PC-9 (cell line): ENCODE measurements around the gene LDHD.

ENCODE experiments used
- EZH2 ChIP-seq: fragments of 200-600 bp; sonication (generic); IDR thresholded peaks from 2 replicates; pipeline ENCODE4 v1.8.0; 2017; ENCODE audit warnings: antibody characterized with exemption, low read depth
- TF ChIP-seq, protein P1 (sequence below): fragments of 200-600 bp; sonication (generic); conservative IDR thresholded peaks from 2 replicates; pipeline ENCODE4 v1.6.1; 2017; ENCODE audit warnings: mixed run types, antibody characterized with exemption, mild to moderate bottlenecking, moderate library complexity

DNA sequence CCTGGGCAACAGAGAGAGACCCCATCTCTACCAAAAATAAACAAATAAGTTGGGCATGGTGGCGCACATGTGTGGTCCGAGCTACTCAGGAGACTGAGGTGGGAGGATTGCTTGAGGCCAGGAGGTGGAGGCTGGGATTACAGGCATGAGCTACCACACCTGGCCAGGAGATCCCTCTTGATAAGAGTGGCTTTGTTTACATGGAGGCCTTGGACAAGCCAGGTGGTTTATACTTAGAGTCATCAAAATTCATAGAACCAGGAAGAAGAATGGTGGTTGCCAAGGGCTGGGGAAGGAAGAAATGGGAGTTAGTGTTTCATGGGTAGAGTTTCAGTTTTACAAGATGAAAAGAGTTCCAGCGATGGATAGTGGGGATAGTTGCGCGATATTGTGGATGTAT lies 22.9 kb upstream of the LDHD start:
- TF ChIP-seq, protein P1, sequence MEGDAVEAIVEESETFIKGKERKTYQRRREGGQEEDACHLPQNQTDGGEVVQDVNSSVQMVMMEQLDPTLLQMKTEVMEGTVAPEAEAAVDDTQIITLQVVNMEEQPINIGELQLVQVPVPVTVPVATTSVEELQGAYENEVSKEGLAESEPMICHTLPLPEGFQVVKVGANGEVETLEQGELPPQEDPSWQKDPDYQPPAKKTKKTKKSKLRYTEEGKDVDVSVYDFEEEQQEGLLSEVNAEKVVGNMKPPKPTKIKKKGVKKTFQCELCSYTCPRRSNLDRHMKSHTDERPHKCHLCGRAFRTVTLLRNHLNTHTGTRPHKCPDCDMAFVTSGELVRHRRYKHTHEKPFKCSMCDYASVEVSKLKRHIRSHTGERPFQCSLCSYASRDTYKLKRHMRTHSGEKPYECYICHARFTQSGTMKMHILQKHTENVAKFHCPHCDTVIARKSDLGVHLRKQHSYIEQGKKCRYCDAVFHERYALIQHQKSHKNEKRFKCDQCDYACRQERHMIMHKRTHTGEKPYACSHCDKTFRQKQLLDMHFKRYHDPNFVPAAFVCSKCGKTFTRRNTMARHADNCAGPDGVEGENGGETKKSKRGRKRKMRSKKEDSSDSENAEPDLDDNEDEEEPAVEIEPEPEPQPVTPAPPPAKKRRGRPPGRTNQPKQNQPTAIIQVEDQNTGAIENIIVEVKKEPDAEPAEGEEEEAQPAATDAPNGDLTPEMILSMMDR = no peak
- no peak for TF ChIP-seq EZH2
